H1 (cell line): Measurements from ENCODE around the gene EPB41L1.

ENCODE experiments used
- EZH2 ChIP-seq: fragments of 200-600 bp; sonication (generic); IDR thresholded peaks from 2 replicates; pipeline ENCODE4 v1.7.1; 2012; ENCODE audit warnings: low read depth, mild to moderate bottlenecking, moderate library complexity, low read length, inconsistent platforms; ENCODE audit not compliant: severe bottlenecking
- NRF1 ChIP-seq: IDR thresholded peaks from 2 replicates; pipeline ENCODE4 v1.6.1; 2011; ENCODE audit warnings: mild to moderate bottlenecking, low read depth, low read length, improper control_type of control experiment
- TF ChIP-seq, protein P1 (sequence below), 3 experiments: IDR thresholded peaks; 1 replicate in 2 of 3; 2 replicates in 1 of 3; pipeline versions ENCODE4 v1.5.1 to v1.6.1; 2011; ENCODE audit warnings: low read length in 3 of 3, mild to moderate bottlenecking in 3 of 3, inconsistent platforms in 2 of 3, low read depth in 1 of 3, moderate library complexity in 1 of 3; ENCODE audit not compliant: insufficient read depth in 1 of 3; ENCODE audit errors: control extremely low read depth in 1 of 3

- TF ChIP-seq EZH2 (no peak), NRF1 (no peak)
- TF ChIP-seq, protein P1, sequence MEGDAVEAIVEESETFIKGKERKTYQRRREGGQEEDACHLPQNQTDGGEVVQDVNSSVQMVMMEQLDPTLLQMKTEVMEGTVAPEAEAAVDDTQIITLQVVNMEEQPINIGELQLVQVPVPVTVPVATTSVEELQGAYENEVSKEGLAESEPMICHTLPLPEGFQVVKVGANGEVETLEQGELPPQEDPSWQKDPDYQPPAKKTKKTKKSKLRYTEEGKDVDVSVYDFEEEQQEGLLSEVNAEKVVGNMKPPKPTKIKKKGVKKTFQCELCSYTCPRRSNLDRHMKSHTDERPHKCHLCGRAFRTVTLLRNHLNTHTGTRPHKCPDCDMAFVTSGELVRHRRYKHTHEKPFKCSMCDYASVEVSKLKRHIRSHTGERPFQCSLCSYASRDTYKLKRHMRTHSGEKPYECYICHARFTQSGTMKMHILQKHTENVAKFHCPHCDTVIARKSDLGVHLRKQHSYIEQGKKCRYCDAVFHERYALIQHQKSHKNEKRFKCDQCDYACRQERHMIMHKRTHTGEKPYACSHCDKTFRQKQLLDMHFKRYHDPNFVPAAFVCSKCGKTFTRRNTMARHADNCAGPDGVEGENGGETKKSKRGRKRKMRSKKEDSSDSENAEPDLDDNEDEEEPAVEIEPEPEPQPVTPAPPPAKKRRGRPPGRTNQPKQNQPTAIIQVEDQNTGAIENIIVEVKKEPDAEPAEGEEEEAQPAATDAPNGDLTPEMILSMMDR (IDR thresholded peaks at IDR 0.05; ENCODE audit: control extremely low read depth in 1 of 3, insufficient read depth in 1 of 3, low read depth in 1 of 3, low read length in 3 of 3) = no peak
Measured at GRCh38 chr20:36133821-36134220, 20.7 kb upstream of the EPB41L1 start.
